GM12892 (cell line): ENCODE results near the gene DDO.

Source experiments
- POLR2A ChIP-seq: IDR thresholded peaks from 2 replicates; pipeline ENCODE4 v1.6.1; 2011; ENCODE audit warnings: low read depth, low read length, control low read depth
- POLR2AphosphoS5 ChIP-seq: IDR thresholded peaks from 2 replicates; pipeline ENCODE4 v1.6.1; 2011; ENCODE audit warnings: low read depth, low read length, control low read depth
- TAF1 ChIP-seq: IDR thresholded peaks from 2 replicates; pipeline ENCODE4 v1.6.1; 2011; ENCODE audit warnings: low read depth, mild to moderate bottlenecking, control low read depth, low read length, borderline replicate concordance

DNA sequence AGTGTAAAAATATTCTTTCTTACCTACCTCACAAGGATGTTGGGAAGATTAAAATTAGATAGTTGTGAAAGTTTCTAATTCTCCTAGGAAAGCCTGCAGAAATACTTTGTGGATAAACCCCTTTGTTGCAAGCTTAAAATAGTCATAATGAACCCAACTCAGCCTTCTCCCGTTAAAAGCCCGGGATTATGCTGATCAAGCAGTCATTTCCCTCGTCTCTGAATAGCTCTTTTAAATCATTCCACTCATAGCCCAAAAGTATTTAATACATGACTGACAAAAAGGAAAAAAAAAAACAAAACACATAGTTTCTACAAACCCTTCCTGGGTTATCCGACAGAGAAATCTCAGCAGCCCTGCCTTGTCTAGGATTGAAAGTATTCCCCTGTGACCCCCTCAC, 46.3 kb downstream of the DDO start:
- no peak for TF ChIP-seq POLR2A
- no peak for TF ChIP-seq POLR2AphosphoS5
- TF ChIP-seq TAF1 = no peak
